ENCODE measurements around the gene TRIM73.
"Not testable (repeated sequence)": the region's sequence is repeated elsewhere in the genome, so short reads cannot be mapped to it uniquely, and the experiment has no call there.

TRIM73 gene

DNA sequence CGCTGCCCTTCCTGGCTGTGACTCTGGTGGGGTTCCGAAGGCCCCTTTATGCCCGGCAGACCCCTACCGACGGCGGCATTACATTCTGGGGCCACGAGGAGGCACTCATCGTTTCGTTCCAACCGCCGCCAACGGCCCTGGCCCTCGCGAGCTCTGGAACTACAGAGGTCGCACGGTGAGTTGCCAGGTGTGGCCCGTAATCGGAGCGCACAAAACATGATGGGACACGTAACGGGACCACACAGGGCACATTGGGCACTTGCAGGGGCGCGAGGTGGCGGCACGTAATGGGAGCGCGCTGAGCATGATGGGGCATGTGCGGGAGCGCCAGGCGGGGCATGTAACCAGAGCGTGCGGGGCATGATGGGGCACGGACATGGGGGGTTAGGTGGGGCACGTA lies at the start of gene TRIM73:
Gene TRIM73 (plus strand): TSS at position 301 of the 400 bp plus-strand sequence. CDS start 3,305 bp downstream, outside the sequence.
- DNase-seq = not testable (repeated sequence)

DNA sequence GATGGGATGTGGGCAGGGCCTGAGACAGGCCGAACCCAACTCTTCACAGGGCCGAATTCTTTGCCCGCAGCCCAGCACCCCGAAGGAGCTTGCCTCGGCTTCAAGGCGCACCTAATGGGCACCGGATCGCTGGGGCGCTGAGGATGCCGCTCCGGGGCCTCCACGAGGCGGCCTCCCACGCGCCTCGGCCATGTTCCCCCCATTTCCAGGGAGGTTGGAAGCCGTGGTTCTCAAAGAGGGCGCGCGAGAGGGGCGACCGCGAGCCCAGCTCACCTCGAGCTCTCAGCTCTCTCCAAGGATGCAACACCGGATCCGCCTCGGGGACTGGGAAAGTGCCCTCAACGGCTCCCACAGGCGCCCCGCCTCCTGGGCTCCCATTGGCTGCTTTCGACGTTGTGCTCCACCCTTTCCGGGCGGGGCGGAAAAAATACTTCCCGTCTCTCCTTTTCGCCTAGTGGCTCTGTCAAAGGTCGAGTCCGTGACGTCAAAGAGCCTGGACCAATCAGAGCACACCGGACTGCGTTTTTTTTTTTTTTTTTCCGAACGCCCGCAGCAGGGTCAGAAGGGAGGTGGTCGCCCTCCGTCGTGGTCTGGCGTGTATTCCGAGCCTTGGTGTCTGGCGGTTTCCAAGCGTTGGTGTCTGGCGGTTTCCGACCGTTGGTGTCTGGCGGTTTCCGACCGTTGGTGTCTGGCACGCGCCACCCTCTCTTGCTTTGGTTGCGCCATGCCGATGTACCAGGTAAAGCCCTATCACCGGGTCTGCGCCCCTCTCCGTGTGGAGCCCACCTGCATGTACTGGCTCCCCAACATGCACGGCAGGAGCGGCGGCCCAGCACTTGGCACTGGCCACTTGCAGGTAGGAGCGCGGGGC lies 36.5 kb upstream of the TRIM73 start:
- not testable (repeated sequence) for DNase-seq

GRCh38 chr7:75359542-75359848 lies 35.9 kb upstream of the TRIM73 start:
- not testable (repeated sequence) for DNase-seq

DNA sequence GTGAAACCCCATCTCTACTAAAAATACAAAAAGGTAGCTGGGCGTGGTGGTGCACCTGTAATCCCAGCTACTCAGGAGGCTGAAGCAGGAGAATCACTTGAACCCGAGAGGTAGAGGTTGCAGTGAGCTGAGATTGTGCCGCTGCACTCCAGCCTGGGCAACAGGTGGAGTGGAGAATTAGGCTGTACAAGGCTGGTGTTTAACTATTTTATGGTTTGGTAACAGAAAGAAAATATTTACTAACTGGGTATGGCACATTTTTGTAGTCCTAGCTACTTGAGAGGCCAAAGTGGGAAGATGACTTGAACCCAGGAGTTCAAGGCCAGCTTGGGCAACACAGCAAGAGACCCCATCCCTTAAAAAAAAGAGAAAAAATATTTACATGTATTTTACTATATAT lies 31.4 kb upstream of the TRIM73 start:
- DNase-seq = not testable (repeated sequence)

DNA sequence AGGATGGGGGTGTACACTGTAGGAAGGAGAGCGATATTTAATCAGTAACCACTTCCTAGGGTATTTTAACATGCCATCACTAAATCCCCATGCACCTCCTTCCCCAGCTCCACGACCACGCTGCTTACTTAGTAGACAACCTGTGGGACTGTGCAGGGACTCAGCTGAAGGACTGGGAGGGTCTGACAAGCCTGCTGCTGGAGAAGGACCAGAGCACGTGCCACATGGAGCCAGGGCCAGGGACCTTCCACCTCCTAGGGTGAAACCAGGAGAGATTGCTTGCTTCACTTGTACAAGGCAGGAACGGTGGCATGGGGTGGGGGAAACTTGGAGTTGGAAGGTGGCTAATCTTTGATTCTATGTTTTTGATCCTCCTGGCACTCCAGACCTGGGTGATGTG lies 28.8 kb upstream of the TRIM73 start:
- not testable (repeated sequence) for DNase-seq

GRCh38 chr7:75367313-75367712 lies 28.1 kb upstream of the TRIM73 start:
- DNase-seq = not testable (repeated sequence)

DNA sequence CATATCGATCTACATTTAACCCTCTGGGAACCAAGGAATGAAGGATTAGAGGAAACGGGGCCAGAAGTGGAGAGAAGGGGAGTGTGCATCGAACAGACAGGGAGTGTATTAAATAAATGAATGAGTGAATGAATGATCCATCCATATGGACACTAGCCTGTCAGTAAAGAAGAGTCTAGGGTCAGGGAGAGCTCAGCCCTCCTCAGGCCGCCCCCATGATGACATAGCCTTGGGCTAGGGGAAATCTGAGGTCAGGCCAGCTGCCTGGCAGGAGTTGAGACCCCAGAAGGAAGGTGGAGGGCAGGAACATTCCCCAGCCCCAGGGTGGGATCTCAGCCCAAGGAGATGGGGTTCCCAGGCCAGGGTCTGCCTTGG lies 21.3 kb upstream of the TRIM73 start:
- DNase-seq = not testable (repeated sequence)

- not testable (repeated sequence) for DNase-seq
Observed at GRCh38 chr7:75374519-75375317, 20.7 kb upstream of the TRIM73 start.

DNA sequence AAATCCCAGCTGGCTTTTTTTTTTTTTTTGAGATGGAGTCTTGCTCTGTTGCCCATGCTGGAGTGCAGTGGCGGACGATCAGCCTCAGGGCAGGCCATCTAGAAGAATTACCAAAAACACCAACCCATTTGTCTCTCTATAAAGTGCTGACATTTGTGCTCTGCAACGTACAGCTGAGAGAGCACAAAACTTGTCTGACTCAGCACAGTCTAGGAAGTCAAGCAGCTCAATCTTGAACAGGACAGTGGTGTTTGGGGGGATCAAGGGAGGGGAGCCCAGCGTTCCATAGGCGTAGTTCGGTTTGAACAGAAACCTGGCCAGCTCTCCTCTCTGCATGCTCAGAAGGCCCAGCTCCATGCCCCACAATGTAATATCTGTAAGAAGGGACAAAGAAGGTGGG lies 2.2 kb upstream of the TRIM73 start:
- not testable (repeated sequence) for DNase-seq

DNA sequence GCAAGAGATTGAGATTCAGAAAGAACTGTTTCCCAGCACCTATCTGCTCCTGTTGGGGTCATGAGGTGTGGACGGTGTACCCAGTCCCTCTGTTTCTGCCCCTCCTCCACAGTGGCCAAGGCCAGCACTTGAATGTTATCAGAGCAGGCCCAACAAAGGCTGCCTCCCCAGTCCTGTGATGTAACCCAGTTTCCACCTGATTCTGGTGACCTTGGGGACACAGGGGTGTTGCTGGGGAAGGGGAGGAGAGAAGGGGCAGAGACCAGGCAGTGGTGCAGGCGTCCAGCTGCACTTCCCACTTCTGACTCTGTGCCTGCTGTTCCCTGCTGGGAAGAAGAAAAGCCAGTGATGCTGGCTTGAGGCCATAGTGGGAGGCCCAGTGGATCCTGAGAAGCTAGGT lies 2.4 kb downstream of the TRIM73 start:
- DNase-seq = not testable (repeated sequence)

DNA sequence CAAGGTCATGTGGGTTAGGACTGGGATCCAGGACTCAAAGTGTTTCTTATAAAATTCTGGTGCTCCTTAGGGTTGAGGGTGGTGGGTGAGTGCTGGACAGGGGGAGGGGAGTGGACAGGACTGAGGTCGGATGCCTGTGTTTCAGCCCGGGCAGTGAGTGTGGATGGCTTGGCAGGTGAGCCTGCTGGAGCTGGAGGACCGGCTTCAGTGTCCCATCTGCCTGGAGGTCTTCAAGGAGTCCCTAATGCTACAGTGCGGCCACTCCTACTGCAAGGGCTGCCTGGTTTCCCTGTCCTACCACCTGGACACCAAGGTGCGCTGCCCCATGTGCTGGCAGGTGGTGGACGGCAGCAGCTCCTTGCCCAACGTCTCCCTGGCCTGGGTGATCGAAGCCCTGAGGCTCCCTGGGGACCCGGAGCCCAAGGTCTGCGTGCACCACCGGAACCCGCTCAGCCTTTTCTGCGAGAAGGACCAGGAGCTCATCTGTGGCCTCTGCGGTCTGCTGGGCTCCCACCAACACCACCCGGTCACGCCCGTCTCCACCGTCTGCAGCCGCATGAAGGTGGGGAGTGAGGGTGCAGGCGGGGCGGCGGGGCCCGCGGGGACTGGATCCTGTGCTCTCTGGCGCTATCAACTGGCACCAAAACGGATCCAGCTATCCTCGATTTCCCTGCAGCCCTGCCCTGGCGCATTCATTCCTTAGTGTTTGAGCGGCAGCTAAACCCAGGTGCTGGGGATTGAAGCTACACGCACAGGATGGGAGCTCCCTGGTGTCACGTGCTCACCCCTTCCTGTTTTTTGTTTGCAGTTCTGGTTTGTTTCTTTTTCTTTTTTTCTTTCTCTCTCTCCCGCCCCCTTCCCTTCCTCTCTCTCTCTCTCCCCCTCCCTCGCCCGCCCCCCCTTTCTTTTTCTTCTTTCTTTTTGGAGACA lies 3.6 kb downstream of the TRIM73 start:
- not testable (repeated sequence) for DNase-seq

DNA sequence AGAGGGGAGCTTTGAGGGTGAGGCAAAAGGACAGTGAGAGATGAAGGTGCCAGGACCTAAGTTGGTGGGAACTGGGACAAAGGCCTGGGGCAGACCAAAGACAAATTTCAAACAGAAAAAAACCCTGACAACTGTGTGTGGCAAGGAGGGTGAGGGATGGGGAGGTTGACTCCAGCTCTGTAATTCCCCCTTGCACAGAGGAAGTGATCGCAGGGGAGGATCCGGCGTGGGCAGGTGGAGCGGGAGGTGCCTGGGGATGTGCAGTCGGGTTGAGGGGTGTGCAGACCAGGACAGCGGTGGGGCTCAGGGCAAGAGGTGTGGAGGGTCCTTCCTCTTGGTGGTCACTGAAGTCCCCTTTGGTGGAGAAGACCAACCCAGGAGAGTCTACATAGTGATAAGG lies 5.1 kb downstream of the TRIM73 start:
- DNase-seq = not testable (repeated sequence)

- DNase-seq = not testable (repeated sequence)
Observed at GRCh38 chr7:75403455-75404443, 8.3 kb downstream of the TRIM73 start.

DNA sequence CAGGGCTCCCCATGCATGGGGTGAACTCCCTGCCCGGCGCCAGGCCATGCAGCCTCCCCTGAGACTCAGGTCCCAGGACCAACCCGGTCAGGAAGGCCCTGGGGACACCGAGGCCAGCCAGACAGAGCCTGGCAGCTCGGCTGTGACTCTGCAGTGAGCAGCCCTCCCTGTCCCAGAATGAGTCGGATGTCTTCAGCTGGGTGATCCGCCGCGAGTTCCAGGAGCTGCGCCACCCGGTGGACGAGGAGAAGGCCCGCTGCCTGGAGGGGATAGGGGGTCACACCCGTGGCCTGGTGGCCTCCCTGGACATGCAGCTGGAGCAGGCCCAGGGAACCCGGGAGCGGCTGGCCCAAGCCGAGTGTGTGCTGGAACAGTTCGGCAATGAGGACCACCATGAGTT lies 9.2 kb downstream of the TRIM73 start:
- DNase-seq = not testable (repeated sequence)

GRCh38 chr7:75409880-75410822 lies 14.7 kb downstream of the TRIM73 start:
- DNase-seq = not testable (repeated sequence)

DNA sequence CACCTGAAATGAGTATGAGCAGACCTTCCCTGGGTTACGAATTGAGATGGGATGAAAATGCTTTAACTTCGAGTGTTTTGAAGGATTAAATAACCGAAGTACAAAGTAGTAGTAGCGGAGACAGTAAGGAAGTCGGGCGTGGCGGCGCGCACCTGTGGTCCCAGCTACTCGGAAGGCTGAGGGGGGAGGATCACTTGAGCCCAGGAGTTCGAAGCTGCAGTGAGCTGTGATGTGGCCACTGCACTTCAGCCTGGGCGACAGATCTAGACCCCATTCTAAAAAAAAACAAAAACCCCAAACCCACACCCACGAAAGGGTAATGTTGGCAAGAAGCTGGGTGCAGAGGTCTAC lies 15.4 kb downstream of the TRIM73 start:
- DNase-seq = not testable (repeated sequence)

- DNase-seq = not testable (repeated sequence)
Observed at GRCh38 chr7:75414204-75414603, 18.8 kb downstream of the TRIM73 start.

GRCh38 chr7:75414708-75415427 lies 19.4 kb downstream of the TRIM73 start:
- DNase-seq = not testable (repeated sequence)

- not testable (repeated sequence) for DNase-seq
Observed at GRCh38 chr7:75415428-75415817, 20.0 kb downstream of the TRIM73 start.

Data from C1 segment of cervical spinal cord (tissue), 14 donors.